ENCODE measurements around the gene FLACC1.

The FLACC1 gene

DNA sequence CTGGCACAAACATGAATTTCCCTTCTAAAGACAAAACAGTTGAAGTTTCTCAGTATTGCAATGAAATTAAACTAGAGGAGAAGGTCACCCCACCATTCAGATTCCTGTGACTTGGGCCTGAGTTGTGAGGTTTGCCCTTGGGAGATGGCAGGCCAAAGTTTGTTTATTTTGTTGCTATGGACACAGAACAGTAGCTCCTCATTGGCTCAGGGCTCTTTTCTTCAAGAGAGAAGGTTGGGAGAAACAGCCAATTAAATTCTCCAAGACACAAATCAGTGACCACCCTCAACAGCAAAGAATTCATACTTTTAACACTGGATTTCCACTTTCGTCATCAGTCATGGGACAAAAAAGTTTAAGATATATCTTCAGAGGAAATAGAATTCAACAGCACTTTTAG, at the start of gene FLACC1:
Gene FLACC1, minus strand, starts transcription at position 125 of the 400 bp plus-strand sequence. CDS start 5,941 bp downstream, outside the sequence.
- no peak within 1 kb of the TSS for H3K27ac ChIP-seq
- no peak for TF ChIP-seq ZFX (IDR thresholded peaks at IDR 0.05)
- no peak for TF ChIP-seq CTCF (conservative IDR thresholded peaks at IDR 0.05)

- TF ChIP-seq CTCF (conservative IDR thresholded peaks at IDR 0.05) (no peak), ZFX (IDR thresholded peaks at IDR 0.05) (no peak)
- peak overlapping the region; percentile 58 for H3K27ac ChIP-seq
Observed at GRCh38 chr2:201406077-201406662, 49.0 kb upstream of the FLACC1 start.

- TF ChIP-seq ZFX (IDR thresholded peaks at IDR 0.05) (no peak), CTCF (conservative IDR thresholded peaks at IDR 0.05) (no peak; the same call in 1 of the 2 replicates)
- H3K27ac ChIP-seq = no peak overlapping the region
Observed at GRCh38 chr2:201404699-201405280, 47.6 kb upstream of the FLACC1 start.

DNA sequence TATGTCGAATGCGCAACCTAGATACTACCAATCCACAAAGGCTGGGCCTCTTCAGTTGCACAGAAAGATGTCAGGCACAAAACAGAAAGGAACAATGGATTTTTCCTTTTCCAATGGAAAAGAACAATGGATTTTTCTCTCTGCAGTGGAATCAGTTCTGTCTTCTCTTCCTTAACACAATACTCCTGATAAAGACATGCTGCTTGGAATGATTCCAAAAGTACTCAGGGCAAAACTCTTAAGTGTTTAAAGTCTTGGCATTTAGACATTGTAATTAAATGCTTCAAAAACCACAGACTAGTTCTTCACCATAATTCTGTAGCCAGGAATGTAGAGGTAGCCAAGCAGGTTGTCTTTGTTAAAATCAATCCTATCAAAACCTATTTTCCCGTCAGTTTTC, 46.7 kb upstream of the FLACC1 start:
- no peak overlapping the region for H3K27ac ChIP-seq
- TF ChIP-seq ZFX (IDR thresholded peaks at IDR 0.05) = no peak
- no peak for TF ChIP-seq CTCF (conservative IDR thresholded peaks at IDR 0.05)

DNA sequence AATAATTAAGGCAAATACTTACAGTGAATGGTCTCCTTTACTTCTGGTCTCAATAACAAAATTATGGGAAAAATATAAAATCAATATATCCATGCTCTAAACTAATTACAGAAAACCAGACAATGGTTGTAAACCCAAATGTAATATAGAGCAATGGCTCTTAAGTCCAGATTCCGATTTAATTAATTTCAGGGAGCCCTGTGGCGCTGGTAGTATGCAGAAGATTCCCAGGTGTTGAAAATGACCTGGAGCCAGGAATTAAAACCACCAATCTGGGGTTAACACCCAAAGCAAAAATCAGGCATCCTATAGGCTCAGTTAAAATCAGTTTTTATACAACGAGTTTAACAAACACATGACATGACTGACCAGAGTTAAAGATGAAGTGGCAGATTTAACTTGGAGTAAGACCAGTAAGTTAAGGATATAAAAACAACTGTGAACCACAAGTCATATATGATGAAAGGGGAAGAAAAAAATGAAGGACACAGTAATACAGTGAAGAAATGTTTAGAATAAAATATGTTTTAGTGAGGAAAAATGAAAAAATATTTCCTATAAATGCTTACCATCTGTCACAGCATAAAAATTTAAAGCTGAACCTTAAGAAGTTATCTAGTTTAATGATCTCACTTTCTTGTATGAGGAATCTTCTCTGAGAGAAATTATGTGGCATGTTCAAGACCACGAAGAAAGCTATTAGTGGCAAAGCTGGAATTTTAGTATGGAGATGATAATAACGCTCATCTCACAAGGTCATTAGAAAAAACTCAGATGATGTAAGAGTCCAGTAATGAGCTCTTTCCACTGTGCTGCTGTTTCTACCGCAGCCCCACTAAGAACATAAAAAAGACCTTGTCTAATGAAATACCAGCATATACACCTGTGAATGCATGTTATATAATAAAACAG, 45.8 kb upstream of the FLACC1 start:
- TF ChIP-seq ZFX (IDR thresholded peaks at IDR 0.05) (no peak), CTCF (conservative IDR thresholded peaks at IDR 0.05) (no peak)
- no peak overlapping the region for H3K27ac ChIP-seq

DNA sequence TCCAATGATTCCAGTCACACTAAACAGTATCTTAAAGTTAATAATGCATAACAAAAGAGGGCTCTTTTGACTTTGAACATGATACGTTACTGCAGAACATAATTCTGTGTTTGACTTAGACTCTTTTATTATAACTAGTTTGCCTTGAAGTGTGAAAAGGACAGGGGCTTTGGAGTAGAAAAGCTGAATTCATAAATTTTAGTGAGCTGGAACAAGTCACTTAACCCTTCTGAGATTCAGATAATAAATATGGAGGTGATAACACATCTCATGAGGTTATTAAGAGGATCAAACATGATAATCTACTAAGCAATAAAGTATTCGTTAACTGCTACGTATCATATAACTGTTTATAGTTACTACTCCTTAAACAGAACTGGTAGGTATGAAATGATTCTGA, 44.7 kb upstream of the FLACC1 start:
- TF ChIP-seq ZFX (IDR thresholded peaks at IDR 0.05) (no peak), CTCF (conservative IDR thresholded peaks at IDR 0.05) (no peak)
- no peak overlapping the region for H3K27ac ChIP-seq

- H3K27ac ChIP-seq = no peak overlapping the region
Observed at GRCh38 chr2:201396595-201396994, 39.5 kb upstream of the FLACC1 start.

More at GRCh38 chr2:201396595-201396994, 39.5 kb upstream of the FLACC1 start:
- TF ChIP-seq ZFX (IDR thresholded peaks at IDR 0.05) = no peak
- TF ChIP-seq CTCF (conservative IDR thresholded peaks at IDR 0.05) = no peak
